Esophagus muscularis mucosa (tissue), 4 donors: ENCODE results near the gene CARHSP1. TPM values are rescaled to one million over a fixed set of nuclear protein-coding genes. Genes with fewer than 3 reads are reported as not detected.

Experiments
- DNase-seq: peaks from one replicate; pipeline ENCODE4 v3.0.0-alpha.2; 2017; ENCODE audit errors: extremely low spot score
- H3K27ac ChIP-seq, 4 donors: fragments of 200-600 bp; sonication (generic); replicated peaks in 1 of 4; 1 replicate in 3 of 4; 2 replicates in 1 of 4; pipeline ENCODE4 v1.5.1; 2016 to 2019; ENCODE audit warnings: mild to moderate bottlenecking in 1 of 4
- H3K27me3 ChIP-seq, 4 donors: fragments of 200-600 bp; sonication (generic); one replicate each; pipeline versions ENCODE4 v1.5.1 to v1.6.0; 2016 to 2019
- H3K36me3 ChIP-seq, 4 donors: fragments of 200-600 bp; sonication (generic); one replicate each; pipeline ENCODE4 v1.5.1; 2016 to 2019
- H3K4me1 ChIP-seq, 4 donors: fragments of 200-600 bp; sonication (generic); one replicate each; pipeline ENCODE4 v1.5.1; 2016 to 2019
- H3K4me3 ChIP-seq, 4 donors: fragments of 200-600 bp; sonication (generic); 1 replicate in 2 of 4; 2 replicates in 2 of 4; pipeline ENCODE4 v1.5.1; 2016 to 2019; ENCODE audit warnings: mild to moderate bottlenecking in 4 of 4, moderate library complexity in 1 of 4
- H3K9me3 ChIP-seq, 4 donors: fragments of 200-600 bp; sonication (generic); 1 replicate in 3 of 4; 2 replicates in 1 of 4; pipeline ENCODE4 v1.5.1; 2016 to 2019
- EP300 ChIP-seq: sonication (generic); formaldehyde crosslinking; IDR thresholded peaks from one replicate; pipeline ENCODE4 v1.6.1; 2017; ENCODE audit warnings: antibody characterized with exemption
- POLR2A ChIP-seq: fragments of 450-650 bp; IDR thresholded peaks from one replicate; pipeline ENCODE4 v1.6.1; 2017; ENCODE audit warnings: antibody characterized with exemption, moderate library complexity, mild to moderate bottlenecking, low read depth
- POLR2AphosphoS5 ChIP-seq, 2 donors: sonication (generic); formaldehyde crosslinking; IDR thresholded peaks; one replicate each; pipeline ENCODE4 v1.6.1; 2017; ENCODE audit warnings: antibody characterized with exemption in 2 of 2
- WGBS: methylation state at CpG from one replicate; pipeline ENCODE4 v1.1.5; 2018; 5-methylcytosine and 5-hydroxymethylcytosine counted together
- intact Hi-C: fragments of 100-400 bp; cut with DNase I; formaldehyde crosslinking; loops from one replicate; pipeline ENCODE4 v1.15.1; 2023
- total RNA-seq, 4 donors: library from RNA; depleted of rRNA; stranded (reverse); fragments of >200 nt; gene quantifications; one replicate each; pipeline versions ENCODE4 v1.1.0 to v1.2.1, GENCODE V29; 2016
- TF ChIP-seq, protein P1 (sequence below), 3 experiments: fragments of 200-600 bp in 2 of 3; fragments of 450-650 bp in 1 of 3; sonication (generic) in 2 of 3; IDR thresholded peaks; one replicate each; pipeline ENCODE4 v1.5.1; 2017 to 2019; ENCODE audit warnings: antibody characterized with exemption in 3 of 3, mild to moderate bottlenecking in 2 of 3, moderate library complexity in 1 of 3

Gene CARHSP1
- total RNA-seq, 4 donors from 2014 or later: 33.2 to 95.8 (median 73.9) TPM

DNA sequence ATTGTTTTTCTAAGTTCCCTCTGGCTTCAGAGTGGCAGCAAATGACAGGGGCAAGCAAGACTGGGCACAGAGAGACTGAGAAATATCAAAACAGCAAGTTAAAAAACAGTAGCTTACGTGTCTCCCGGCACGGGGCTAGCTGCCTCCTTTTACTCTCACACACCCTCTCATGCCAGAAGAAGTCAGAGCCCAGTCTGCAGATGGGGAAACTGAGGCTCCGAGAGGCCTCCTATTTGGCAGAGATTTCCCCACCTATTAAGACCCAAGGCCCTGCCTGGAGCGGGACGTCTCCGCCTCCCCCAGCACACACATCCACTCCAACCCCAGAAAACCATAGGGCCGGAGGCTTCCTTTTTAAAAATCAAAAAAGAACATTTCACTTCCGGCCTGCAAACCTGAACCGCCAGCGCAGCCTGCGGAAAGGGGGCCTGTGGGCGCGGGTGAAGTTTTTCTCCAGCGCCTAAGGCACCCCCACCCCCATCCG, 832 bp downstream of the CARHSP1 start:
- Histone ChIP-seq H3K4me1 (peaks cover 44 to 69% (median 64%) of the 10 kb centered on the region in 4 donors), H3K36me3 (no peaks in the 10 kb centered on the region), H3K27me3 (peaks cover 0 to 13% (median 3%) of the 10 kb centered on the region in 4 donors), H3K4me3 (peak overlapping the region; percentile 66 to 77 (median 72)), H3K9me3 (no peaks in the 10 kb centered on the region), H3K27ac (peak overlapping the region; percentile 74 to 87 (median 84))
- no peak for TF ChIP-seq POLR2A
- no peak for TF ChIP-seq EP300
- no peak for TF ChIP-seq POLR2AphosphoS5 (IDR thresholded peaks at IDR 0.05)
- TF ChIP-seq, protein P1, sequence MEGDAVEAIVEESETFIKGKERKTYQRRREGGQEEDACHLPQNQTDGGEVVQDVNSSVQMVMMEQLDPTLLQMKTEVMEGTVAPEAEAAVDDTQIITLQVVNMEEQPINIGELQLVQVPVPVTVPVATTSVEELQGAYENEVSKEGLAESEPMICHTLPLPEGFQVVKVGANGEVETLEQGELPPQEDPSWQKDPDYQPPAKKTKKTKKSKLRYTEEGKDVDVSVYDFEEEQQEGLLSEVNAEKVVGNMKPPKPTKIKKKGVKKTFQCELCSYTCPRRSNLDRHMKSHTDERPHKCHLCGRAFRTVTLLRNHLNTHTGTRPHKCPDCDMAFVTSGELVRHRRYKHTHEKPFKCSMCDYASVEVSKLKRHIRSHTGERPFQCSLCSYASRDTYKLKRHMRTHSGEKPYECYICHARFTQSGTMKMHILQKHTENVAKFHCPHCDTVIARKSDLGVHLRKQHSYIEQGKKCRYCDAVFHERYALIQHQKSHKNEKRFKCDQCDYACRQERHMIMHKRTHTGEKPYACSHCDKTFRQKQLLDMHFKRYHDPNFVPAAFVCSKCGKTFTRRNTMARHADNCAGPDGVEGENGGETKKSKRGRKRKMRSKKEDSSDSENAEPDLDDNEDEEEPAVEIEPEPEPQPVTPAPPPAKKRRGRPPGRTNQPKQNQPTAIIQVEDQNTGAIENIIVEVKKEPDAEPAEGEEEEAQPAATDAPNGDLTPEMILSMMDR (IDR thresholded peaks at IDR 0.05): no peak
- DNase-seq: no peak
- intact Hi-C loops: loop anchor here (5.0 kb wide), 1 partner anchor 71 kb away; the partner anchor contains the start of genes PMM2 and TMEM186
- 0% methylated on average over 15 of the region's 16 CpGs for WGBS

DNA sequence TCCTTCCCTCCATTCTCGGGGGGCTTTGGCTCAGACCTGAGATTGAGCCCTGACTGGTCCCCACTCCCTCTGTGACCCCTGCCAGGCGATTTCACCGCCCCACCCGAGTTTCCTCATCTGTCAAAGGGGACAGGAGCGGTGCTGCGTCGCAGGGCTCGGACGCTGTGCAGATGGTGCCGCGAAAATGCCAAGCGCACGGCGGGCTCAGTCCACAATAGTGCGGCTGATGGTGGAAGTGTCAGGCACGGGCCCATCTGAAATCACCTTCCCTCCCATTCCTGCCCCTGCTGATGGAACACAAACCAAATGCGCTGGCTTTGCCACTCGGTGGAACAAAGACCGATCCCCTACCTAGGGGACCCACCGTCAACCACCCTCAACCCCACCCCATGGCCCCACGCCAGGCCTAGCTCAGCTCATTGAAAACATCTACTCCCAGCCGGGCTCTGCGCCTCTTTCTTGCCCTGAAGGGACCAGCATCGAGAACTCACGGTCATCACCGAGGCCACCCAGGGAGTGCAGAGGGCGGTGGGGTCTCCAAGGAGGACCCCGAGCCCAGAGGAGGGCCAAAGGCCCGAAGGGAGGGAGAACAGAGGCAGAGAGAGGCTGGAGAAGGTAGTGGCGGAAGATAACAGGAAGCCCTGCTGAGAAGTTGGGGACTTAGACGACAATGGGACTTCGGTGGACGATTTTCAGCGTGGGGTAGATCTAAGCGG, 1.4 kb downstream of the CARHSP1 start:
- peak overlapping the region; percentile 74 to 87 (median 84) for H3K27ac ChIP-seq
- intact Hi-C loops: loop anchor here (5.0 kb wide), 1 partner anchor 70 kb away; the partner anchor contains the start of genes PMM2 and TMEM186
- H3K36me3 ChIP-seq: no peaks in the 10 kb centered on the region
- TF ChIP-seq, protein P1 (IDR thresholded peaks at IDR 0.05): no peak
- TF ChIP-seq POLR2AphosphoS5 (IDR thresholded peaks at IDR 0.05) (no peak), POLR2A (no peak), EP300 (no peak)
- H3K4me1 ChIP-seq: peaks cover 50 to 75% (median 70%) of the 10 kb centered on the region in 4 donors
- no peaks in the 10 kb centered on the region for H3K9me3 ChIP-seq
- peaks cover 0 to 13% (median 3%) of the 10 kb centered on the region in 4 donors for H3K27me3 ChIP-seq
- 5% methylated on average over 34 of the region's 35 CpGs for WGBS
- no peak for DNase-seq
- peak overlapping the region; percentile 66 to 77 (median 72) for H3K4me3 ChIP-seq

DNA sequence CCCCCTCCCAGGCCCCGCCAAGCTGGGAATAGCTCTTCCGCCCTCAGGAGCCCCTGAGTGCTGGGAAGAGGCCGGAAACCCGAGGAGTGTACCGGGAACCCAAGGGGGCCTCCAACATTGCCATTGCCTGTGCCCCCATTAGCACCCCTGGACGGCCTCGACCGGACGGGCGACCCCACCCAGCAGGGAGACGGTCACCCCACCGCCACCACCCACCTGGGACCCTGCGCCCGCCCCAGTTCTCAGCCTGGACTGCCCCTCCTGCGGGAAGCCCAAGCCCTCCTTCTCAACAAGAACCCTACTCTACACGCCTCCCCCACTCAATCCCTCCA, 2.0 kb downstream of the CARHSP1 start:
- Histone ChIP-seq H3K27ac (peak overlapping the region; percentile 74 to 87 (median 84)), H3K4me1 (peaks cover 55 to 80% (median 75%) of the 10 kb centered on the region in 4 donors), H3K27me3 (peaks cover 0 to 13% (median 3%) of the 10 kb centered on the region in 4 donors), H3K4me3 (peak overlapping the region; percentile 66 to 77 (median 72)), H3K9me3 (no peaks in the 10 kb centered on the region), H3K36me3 (no peaks in the 10 kb centered on the region)
- WGBS: 15% methylated on average over 8 of the region's 16 CpGs
- DNase-seq: no peak
- no peak for TF ChIP-seq POLR2A
- TF ChIP-seq EP300: no peak
- TF ChIP-seq POLR2AphosphoS5 (IDR thresholded peaks at IDR 0.05): no peak
- TF ChIP-seq, protein P1 (IDR thresholded peaks at IDR 0.05): no peak
- intact Hi-C loops: loop anchor here (5.0 kb wide), 1 partner anchor 70 kb away; the partner anchor contains the start of genes PMM2 and TMEM186

DNA sequence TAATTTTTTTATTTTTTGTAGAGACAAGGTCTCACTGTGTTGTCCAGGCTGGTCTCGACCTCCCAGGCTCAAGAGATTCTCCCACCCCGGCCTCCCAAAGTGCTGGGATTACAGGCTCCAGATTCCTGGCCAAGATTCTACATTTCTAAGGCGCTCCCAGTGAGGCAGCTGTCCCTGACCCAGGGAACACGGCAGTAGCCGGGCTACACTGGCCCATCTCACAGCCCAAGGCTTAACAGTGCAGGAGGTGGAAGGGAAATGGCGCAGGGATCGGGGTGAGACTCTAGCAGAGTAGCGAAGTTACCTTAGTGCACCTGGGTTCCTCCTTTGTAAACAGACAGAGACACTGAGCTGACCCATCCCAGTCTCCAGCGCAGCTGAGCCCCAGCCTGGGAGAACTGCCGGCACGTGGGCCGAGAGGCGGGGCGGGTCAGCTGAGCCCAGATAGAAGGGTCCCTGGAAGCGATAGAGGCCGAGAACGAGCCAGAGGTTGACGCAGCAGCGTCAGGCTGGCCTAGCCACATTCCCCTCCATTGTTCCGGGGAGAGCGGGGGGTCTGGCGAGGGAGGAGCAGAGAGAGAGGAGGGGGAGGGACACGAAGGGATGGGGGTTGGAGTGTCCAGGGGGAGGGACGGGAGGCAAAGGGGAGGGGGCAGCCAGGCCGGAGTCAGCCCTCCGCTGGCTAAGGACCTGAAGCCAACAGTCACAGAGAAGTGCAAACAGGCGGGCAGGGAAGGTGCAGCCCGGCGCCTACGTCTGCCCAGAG, 2.5 kb downstream of the CARHSP1 start:
- TF ChIP-seq EP300 (no peak), POLR2AphosphoS5 (IDR thresholded peaks at IDR 0.05) (peak; percentile 59)
- DNase-seq: no peak
- H3K9me3 ChIP-seq: no peaks in the 10 kb centered on the region
- peak overlapping the region; percentile 74 to 87 (median 84) for H3K27ac ChIP-seq
- no peaks in the 10 kb centered on the region for H3K36me3 ChIP-seq
- intact Hi-C loops: loop anchor here (5.0 kb wide), 1 partner anchor 69 kb away; the partner anchor contains the start of genes PMM2 and TMEM186
- H3K4me3 ChIP-seq: peak overlapping the region; percentile 66 to 77 (median 72)
- H3K27me3 ChIP-seq: peaks cover 0 to 13% (median 3%) of the 10 kb centered on the region in 4 donors
- H3K4me1 ChIP-seq: peaks cover 55 to 85% (median 80%) of the 10 kb centered on the region in 4 donors
- WGBS: 38% methylated on average over 24 of the region's 30 CpGs
